K562 (cell line): ENCODE measurements around the gene DPEP3. TPM values are rescaled to one million over a fixed set of nuclear protein-coding genes. Genes with fewer than 3 reads are reported as not detected.

Experiments used
- BDP1 ChIP-seq: IDR thresholded peaks from 3 replicates; pipeline ENCODE4 v1.6.1; 2011; ENCODE audit not compliant: insufficient read length, insufficient read depth
- ELF1 ChIP-seq: fragments of 200-800 bp; sonication (Bioruptor generic); IDR thresholded peaks from 2 replicates; pipeline ENCODE4 v1.6.1; 2016; ENCODE audit warnings: missing genetic modification characterization, missing compliant biosample characterization
- ESRRA ChIP-seq: fragments of 450-650 bp; IDR thresholded peaks from 2 replicates; pipeline ENCODE4 v1.6.1; 2014; ENCODE audit warnings: low read depth, mild to moderate bottlenecking, moderate library complexity, borderline replicate concordance
- HMG20B ChIP-seq: fragments of 250-450 bp; sonication (Bioruptor Pico); IDR thresholded peaks from 2 replicates; pipeline ENCODE4 v1.5.0; 2021; ENCODE audit warnings: mild to moderate bottlenecking
- KAT7 ChIP-seq: sonication (generic); formaldehyde crosslinking; IDR thresholded peaks from 2 replicates; pipeline ENCODE4 v1.8.0; 2022; ENCODE audit warnings: missing genetic modification reagents, mild to moderate bottlenecking, borderline replicate concordance
- KDM1A ChIP-seq, 2 experiments: fragments of 450-650 bp; IDR thresholded peaks; 2 replicates each; pipeline ENCODE4 v1.6.1; 2016; ENCODE audit warnings: mild to moderate bottlenecking in 2 of 2
- NFIX ChIP-seq: fragments of 250-450 bp; sonication (Bioruptor Pico); IDR thresholded peaks from 2 replicates; pipeline ENCODE4 v1.4.0; 2020; ENCODE audit warnings: low read depth, mild to moderate bottlenecking, moderate library complexity
- PCBP1 ChIP-seq: fragments of 200-400 bp; formaldehyde crosslinking; IDR thresholded peaks from 2 replicates; pipeline ENCODE4 v1.6.1; 2018; ENCODE audit warnings: mild to moderate bottlenecking, low read depth, low read length; ENCODE audit not compliant: poor library complexity, severe bottlenecking
- RCOR1 ChIP-seq, 2 experiments: IDR thresholded peaks; 2 replicates each; pipeline ENCODE4 v1.6.1; 2012; ENCODE audit warnings: low read depth in 2 of 2, low read length in 2 of 2, borderline replicate concordance in 1 of 2, improper control_type of control experiment in 1 of 2
- SMARCB1 ChIP-seq: IDR thresholded peaks from 2 replicates; pipeline ENCODE4 v1.6.1; 2011; ENCODE audit warnings: improper control_type of control experiment, low read depth; ENCODE audit not compliant: insufficient read length
- SRSF7 ChIP-seq: fragments of 200-400 bp; formaldehyde crosslinking; optimal IDR thresholded peaks from 2 replicates; pipeline ENCODE3; 2017; ENCODE audit warnings: mild to moderate bottlenecking, low read depth, low read length
- TAF7 ChIP-seq: fragments of 450-650 bp; IDR thresholded peaks from 2 replicates; pipeline ENCODE4 v1.6.1; 2016; ENCODE audit warnings: missing genetic modification characterization, missing compliant biosample characterization
- ZC3H8 ChIP-seq: fragments of 450-650 bp; IDR thresholded peaks from 2 replicates; pipeline ENCODE4 v1.6.1; 2017
- polyA plus RNA-seq, 8 experiments: library from polyadenylated mRNA; depleted of rRNA in 4 of 8; stranded (reverse) in 5 of 8; unstranded in 3 of 8; fragments of >200 nt; fragmentation: Nextera tagmentation in 2 of 8; fragmentation: Illumina TruSeq in 1 of 8; extraction: Ambion mirVana in 2 of 8; extraction: Trizol in 1 of 8; gene quantifications; 2 replicates each; pipeline versions ENCODE4 v1.2.1 to v1.2.3, GENCODE V29; 2011 to 2014; ENCODE audit warnings: inconsistent platforms in 1 of 8, missing spikeins in 1 of 8
- total RNA-seq, 7 experiments: library from RNA; depleted of rRNA in 6 of 7; stranded (reverse); fragments of >200 nt in 6 of 7; fragmentation: Illumina TruSeq in 2 of 7; extraction: Trizol in 2 of 7; gene quantifications; 2 replicates each; pipeline versions ENCODE4 v1.2.1 to v1.2.3, GENCODE V29; 2011 to 2021; ENCODE audit warnings: low replicate concordance in 1 of 7
- TF ChIP-seq, protein P1 (sequence below): fragments of 250-450 bp; sonication (Bioruptor Pico); IDR thresholded peaks from 2 replicates; pipeline ENCODE4 v1.4.0; 2020
- TF ChIP-seq, protein P2 (sequence below): fragments of 450-650 bp; IDR thresholded peaks from 2 replicates; pipeline ENCODE4 v1.6.1; 2018; ENCODE audit not compliant: partially characterized antibody
- TF ChIP-seq, protein P3 (sequence below): fragments of 450-650 bp; formaldehyde crosslinking; conservative IDR thresholded peaks from 2 replicates; pipeline ENCODE4 v1.4.0; 2022; ENCODE audit warnings: mild to moderate bottlenecking, missing genetic modification characterization
- TF ChIP-seq, protein P4 (sequence below): sonication (generic); formaldehyde crosslinking; IDR thresholded peaks from 2 replicates; pipeline ENCODE4 v1.8.0; 2022; ENCODE audit warnings: mild to moderate bottlenecking, missing genetic modification reagents

DPEP3 gene
- total and polyA plus RNA-seq, 9 of the 15 experiments (the other 6 are each of a cell fraction or from before 2014, with no cell fraction given), result not detected

DNA sequence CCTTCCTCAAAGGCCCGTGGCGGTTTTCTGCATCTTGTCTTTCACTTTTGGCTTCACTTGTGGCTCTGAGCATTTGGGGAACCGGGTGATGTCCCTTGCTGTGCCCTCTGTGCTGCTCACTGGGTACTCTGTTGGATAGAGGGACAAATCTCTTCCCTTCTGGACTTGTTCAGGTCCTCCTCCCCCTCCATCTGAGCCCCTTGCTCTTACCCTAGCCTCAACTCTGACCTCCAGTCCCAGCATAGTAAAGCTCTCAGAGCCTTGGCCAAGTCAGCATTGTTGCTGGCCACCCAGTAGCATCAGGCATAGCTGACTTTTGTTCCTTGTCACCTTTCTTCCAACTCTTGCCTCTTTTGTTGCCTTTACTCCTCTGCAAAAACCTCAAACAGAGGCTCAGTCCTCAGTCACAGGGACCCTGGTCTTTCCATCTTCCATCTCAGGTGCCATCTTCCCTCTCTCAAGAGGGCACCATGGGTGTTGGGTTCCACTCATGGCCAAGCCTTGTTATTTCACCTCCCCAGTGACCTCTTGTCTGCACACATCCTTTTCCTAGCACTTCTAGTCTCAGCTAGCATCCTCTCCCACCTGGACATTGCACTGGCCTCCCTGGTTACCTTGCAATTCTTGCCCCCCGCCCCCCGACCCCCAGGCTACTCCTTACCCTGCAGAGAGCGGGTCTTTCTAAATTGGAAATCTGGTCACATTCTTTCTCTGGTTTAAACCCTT, 43.3 kb downstream of the DPEP3 start (continued):
- TF ChIP-seq, protein P1, sequence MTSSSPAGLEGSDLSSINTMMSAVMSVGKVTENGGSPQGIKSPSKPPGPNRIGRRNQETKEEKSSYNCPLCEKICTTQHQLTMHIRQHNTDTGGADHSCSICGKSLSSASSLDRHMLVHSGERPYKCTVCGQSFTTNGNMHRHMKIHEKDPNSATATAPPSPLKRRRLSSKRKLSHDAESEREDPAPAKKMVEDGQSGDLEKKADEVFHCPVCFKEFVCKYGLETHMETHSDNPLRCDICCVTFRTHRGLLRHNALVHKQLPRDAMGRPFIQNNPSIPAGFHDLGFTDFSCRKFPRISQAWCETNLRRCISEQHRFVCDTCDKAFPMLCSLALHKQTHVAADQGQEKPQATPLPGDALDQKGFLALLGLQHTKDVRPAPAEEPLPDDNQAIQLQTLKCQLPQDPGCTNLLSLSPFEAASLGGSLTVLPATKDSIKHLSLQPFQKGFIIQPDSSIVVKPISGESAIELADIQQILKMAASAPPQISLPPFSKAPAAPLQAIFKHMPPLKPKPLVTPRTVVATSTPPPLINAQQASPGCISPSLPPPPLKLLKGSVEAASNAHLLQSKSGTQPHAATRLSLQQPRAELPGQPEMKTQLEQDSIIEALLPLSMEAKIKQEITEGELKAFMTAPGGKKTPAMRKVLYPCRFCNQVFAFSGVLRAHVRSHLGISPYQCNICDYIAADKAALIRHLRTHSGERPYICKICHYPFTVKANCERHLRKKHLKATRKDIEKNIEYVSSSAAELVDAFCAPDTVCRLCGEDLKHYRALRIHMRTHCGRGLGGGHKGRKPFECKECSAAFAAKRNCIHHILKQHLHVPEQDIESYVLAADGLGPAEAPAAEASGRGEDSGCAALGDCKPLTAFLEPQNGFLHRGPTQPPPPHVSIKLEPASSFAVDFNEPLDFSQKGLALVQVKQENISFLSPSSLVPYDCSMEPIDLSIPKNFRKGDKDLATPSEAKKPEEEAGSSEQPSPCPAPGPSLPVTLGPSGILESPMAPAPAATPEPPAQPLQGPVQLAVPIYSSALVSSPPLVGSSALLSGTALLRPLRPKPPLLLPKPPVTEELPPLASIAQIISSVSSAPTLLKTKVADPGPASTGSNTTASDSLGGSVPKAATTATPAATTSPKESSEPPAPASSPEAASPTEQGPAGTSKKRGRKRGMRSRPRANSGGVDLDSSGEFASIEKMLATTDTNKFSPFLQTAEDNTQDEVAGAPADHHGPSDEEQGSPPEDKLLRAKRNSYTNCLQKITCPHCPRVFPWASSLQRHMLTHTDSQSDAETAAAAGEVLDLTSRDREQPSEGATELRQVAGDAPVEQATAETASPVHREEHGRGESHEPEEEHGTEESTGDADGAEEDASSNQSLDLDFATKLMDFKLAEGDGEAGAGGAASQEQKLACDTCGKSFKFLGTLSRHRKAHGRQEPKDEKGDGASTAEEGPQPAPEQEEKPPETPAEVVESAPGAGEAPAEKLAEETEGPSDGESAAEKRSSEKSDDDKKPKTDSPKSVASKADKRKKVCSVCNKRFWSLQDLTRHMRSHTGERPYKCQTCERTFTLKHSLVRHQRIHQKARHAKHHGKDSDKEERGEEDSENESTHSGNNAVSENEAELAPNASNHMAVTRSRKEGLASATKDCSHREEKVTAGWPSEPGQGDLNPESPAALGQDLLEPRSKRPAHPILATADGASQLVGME (CRISPR knock-in tag), result no peak
- TF ChIP-seq SRSF7, result no peak
- no peak for TF ChIP-seq NFIX (CRISPR knock-in tag)
- TF ChIP-seq, protein P2, sequence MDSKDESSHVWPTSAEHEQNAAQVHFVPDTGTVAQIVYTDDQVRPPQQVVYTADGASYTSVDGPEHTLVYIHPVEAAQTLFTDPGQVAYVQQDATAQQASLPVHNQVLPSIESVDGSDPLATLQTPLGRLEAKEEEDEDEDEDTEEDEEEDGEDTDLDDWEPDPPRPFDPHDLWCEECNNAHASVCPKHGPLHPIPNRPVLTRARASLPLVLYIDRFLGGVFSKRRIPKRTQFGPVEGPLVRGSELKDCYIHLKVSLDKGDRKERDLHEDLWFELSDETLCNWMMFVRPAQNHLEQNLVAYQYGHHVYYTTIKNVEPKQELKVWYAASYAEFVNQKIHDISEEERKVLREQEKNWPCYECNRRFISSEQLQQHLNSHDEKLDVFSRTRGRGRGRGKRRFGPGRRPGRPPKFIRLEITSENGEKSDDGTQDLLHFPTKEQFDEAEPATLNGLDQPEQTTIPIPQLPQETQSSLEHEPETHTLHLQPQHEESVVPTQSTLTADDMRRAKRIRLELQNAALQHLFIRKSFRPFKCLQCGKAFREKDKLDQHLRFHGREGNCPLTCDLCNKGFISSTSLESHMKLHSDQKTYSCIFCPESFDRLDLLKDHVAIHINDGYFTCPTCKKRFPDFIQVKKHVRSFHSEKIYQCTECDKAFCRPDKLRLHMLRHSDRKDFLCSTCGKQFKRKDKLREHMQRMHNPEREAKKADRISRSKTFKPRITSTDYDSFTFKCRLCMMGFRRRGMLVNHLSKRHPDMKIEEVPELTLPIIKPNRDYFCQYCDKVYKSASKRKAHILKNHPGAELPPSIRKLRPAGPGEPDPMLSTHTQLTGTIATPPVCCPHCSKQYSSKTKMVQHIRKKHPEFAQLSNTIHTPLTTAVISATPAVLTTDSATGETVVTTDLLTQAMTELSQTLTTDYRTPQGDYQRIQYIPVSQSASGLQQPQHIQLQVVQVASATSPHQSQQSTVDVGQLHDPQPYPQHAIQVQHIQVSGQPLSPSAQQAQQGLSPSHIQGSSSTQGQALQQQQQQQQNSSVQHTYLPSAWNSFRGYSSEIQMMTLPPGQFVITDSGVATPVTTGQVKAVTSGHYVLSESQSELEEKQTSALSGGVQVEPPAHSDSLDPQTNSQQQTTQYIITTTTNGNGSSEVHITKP, result peak; percentile 69
- TF ChIP-seq BDP1, result no peak
- no peak for TF ChIP-seq ZC3H8
- no peak for TF ChIP-seq PCBP1
- no peak for TF ChIP-seq KDM1A (IDR thresholded peaks at IDR 0.05)
- TF ChIP-seq ESRRA, result 0 out of 2 replicates have a peak, but pooled peaks have one; percentile 11
- TF ChIP-seq SMARCB1, result no peak
- TF ChIP-seq TAF7 (tag), result no peak
- TF ChIP-seq ELF1 (tag), result no peak
- no peak for TF ChIP-seq HMG20B (CRISPR knock-in tag)
- TF ChIP-seq, protein P3, sequence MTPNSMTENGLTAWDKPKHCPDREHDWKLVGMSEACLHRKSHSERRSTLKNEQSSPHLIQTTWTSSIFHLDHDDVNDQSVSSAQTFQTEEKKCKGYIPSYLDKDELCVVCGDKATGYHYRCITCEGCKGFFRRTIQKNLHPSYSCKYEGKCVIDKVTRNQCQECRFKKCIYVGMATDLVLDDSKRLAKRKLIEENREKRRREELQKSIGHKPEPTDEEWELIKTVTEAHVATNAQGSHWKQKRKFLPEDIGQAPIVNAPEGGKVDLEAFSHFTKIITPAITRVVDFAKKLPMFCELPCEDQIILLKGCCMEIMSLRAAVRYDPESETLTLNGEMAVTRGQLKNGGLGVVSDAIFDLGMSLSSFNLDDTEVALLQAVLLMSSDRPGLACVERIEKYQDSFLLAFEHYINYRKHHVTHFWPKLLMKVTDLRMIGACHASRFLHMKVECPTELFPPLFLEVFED (CRISPR knock-in tag), result no peak
- 0 out of 2 replicates have a peak, but pooled peaks have one; percentile 32 for TF ChIP-seq KAT7 (CRISPR knock-in tag)
- TF ChIP-seq, protein P4, sequence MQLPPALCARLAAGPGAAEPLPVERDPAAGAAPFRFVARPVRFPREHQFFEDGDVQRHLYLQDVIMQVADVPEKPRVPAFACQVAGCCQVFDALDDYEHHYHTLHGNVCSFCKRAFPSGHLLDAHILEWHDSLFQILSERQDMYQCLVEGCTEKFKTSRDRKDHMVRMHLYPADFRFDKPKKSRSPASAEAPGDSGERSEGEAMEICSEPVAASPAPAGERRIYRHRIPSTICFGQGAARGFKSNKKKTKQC (CRISPR knock-in tag), result no peak
- TF ChIP-seq RCOR1 (IDR thresholded peaks at IDR 0.05; ENCODE audit: borderline replicate concordance in 1 of 2, low read depth in 2 of 2, low read length in 2 of 2), result peak in 1 of 2 experiments; percentile 9; a peak in 1 of 4 replicates
